Hippocampal formation (tissue), 2 donors: ENCODE data around the gene ODF2.
"Not testable (repeated sequence)": the region's sequence is repeated elsewhere in the genome, so short reads cannot be mapped to it uniquely, and the experiment has no call there.

Experiments
- DNase-seq, 2 donors: peaks; one replicate each; lab custom pipeline; 2025; lab: John Stamatoyannopoulos, UW

Gene ODF2

DNA sequence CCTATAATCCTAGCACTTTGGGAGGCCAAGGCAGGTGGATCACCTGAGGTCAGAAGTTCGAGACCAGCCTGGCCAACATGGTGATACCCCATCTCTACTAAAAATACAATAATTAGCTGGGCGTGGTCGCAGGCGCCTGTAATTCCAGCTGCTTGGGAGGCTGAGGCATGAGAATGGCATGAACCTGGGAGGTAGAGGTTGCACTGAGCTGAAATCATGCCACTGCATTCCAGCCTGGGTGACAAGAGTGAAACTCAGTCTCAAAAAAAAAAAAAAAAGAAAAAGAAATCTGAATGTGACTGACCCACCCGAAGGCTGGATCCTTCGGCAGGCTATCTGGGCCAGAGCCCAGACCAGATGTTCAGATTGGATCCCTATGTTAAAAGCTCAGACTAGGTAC, 32.5 kb upstream of the ODF2 start:
- not testable (repeated sequence) for DNase-seq

DNA sequence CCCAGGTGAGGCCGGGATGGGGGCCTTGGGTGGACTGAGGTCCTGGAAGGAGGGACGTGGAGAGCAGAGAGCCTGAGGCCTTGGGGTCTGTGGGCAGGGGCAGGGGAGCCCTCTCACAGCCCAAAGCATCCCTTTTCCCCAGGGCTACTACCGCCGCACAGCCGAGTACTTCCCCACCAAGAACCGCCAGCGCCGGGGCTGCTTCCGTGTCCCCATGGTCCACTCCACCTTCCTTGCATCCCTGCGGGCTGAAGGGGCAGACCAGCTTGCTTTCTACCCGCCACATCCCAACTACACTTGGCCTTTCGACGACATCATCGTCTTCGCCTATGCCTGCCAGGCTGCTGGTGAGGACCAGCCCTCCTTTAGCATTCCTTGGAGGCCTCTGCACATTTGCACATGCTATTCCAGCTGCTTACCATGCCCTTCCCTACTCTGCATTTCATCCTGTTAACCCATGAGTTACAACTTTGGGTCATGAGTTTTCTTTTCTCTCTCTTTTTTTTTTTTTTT, 31.5 kb upstream of the ODF2 start:
- DNase-seq, result no peak

DNA sequence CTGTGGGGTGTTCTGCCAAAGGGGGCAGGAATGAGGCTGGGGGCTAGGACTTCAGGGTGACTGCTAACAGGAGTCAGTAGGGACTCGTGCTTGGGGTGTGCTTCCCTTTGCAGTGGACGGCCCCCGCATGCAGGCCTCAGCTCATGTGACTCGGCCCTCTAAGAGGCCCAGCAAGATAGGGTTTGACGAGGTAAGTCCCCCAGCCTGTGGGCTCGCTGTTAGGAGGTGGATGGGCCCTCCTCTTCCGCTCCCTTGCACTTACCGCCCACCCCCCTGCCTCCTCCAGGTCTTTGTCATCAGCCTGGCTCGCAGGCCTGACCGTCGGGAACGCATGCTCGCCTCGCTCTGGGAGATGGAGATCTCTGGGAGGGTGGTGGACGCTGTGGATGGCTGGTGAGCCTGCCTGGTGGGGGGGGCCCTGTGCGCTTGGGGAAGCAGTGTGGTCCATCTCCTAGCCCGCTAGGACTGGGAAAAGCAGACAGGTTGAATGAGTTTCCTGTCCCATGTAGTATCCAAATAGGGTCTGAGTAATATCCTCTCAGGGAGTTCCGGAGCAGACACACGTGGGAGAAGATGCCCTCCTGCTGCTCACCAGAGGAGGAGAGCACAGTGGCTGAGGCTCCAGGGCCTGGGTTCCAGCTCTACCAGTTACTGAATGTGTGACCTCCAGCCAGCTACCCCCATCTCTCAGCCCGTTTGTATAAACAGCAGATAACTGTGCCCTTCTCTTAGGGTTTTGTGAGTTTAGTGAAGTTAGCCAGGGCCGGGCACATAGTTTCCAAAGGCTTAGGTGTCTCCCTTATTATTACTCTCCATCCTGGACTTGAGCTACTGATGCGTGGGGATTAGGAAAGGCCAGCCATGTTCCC, 26.9 kb upstream of the ODF2 start:
- no peak for DNase-seq

DNA sequence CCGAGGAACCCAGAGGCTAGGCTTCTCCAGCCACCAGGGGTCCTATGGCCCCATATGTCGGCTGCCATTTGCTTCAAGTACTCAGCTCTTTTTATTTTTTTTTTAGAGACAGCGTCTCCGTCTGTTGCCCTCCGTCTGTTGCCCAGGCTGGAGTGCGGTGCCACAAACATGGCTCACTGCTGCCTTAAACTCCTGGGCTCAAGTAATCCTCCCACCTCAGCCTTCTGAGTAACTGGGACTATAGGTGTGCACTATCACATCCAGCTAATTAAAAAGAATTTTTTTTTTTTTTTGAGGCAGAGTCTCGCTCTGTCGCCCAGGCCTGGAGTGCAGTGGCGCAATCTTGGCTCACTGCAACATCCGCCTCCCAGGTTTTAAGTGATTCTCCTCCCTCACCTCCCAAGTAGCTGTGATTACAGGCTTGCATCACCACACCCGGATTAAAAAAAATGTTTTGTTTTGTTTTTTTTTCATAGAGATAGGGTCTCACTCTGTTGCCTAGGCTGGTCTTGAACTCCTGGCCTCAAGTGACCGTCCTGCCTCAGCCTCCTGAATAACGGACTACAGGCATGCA, 26.2 kb upstream of the ODF2 start:
- DNase-seq, result no peak

DNA sequence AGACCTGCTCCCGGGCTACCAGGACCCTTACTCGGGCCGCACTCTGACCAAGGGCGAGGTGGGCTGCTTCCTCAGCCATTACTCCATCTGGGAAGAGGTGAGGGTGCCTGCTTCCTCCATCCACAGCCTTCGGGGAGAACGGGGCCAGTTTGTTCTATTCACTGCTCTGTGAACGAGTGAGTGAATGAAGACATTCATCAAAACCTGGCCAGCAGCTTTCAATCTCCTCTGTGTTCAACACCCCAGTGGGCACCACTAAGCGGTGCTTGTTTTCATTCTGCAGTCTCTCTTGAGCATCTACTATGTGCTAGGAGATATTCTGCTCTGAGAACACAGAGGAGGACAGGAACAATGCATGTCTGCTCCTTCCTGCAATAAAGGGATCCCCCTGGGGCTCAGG, 24.6 kb upstream of the ODF2 start:
- no peak for DNase-seq

DNA sequence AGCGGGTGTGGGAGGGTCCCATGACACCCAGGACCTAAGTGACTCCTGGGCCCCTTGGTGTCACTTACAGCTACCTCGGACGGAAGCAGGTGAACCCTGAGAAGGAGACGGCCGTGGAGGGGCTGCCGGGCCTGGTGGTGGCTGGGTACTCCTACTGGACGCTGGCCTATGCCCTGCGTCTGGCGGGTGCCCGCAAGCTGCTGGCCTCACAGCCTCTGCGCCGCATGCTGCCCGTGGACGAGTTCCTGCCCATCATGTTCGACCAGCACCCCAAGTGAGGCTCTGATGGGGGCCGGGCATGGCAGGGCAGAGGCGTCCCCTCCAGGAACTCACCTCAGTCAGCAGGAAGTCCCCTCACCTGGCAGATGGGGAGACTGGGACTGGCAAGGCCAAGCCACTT, 21.5 kb upstream of the ODF2 start:
- no peak for DNase-seq

DNA sequence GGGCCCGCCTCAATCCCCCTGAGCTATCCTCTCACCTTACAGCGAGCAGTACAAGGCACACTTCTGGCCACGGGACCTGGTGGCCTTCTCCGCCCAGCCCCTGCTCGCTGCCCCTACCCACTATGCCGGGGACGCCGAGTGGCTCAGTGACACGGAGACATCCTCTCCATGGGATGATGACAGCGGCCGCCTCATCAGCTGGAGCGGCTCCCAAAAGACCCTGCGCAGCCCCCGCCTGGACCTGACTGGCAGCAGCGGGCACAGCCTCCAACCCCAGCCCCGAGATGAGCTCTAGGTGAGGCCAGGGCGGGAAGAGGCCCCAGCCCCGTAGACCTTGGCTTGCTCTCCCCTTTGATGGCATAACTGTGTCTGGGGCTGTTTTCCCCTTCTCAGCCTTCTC, 20.2 kb upstream of the ODF2 start:
- DNase-seq, result no peak

DNA sequence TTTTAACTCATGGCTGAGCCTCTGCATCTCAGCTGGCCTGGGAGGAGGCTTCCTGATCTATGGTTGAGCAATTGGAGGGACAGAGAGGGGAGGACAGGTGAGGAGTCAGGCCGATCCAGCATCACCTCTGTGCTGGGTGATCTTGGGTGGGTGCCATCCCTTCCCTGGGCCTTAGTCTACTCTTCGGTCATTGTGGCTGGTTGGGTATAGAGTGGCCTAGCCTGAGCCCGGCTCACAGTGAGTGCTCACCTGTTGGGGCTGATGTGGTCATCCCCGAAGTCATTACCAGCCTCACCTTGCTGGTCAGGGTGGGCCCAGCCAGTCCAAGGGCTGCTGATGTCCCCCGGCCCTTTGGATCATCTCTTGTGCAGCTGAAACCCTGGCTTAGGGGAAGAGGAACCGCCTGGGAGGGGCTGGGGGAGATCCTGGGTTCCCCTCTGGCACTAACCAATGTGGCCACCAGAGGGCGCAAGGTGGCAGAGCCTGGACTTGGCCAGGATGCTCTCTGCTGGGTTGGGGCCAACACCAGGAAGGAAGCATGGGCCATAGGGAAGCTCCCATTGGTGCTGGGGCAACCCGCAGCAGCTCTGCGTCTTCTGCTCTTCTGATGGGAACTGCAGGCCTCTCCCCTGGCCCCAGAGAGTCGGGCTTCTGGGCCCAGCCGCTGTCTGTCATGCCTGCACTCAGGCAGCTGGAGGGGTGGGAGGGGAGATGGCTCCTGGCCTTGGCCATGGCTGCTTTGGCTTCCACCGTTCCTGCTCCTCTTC, 17.3 kb upstream of the ODF2 start:
- DNase-seq, result peak; percentile 11 to 73

DNA sequence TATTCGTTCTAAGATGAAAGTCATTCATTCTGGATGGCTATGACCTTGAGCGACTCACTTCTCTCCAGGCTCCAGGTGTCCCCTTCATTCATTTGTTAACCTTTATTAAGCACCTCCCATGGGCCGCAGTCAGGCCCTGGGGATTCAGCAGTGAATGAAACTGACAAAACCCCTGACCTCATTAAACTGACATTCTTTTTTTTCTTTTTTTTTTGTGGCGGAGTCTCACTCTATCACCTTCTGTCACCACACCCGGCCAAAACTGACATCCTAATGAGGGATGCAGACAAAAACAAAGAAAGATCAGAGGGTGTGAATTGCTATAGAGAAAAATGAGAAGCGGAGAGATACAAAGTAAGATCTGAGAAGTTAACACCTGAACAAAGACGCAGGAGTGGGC, 16.5 kb upstream of the ODF2 start:
- DNase-seq, result no peak

DNA sequence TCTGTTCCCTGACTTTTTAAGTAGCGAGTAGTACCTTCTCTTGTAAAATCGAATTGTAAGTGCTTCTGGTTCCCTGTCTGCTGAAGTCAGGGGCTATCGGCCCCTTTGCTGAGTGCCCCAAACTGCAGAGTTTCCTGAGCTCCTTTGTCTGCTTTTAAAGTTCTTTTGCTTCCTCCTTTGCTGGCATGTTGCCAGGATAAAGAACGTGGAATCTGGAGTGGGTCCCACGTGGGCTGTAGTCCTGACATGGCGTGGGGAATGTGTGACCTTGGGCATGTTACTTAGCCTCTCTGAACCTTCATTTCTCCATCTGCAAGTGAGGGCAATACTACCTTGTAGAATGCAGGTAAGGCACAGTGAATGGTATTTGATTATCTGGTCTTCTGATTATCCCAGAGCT, 13.7 kb upstream of the ODF2 start:
- no peak for DNase-seq

DNA sequence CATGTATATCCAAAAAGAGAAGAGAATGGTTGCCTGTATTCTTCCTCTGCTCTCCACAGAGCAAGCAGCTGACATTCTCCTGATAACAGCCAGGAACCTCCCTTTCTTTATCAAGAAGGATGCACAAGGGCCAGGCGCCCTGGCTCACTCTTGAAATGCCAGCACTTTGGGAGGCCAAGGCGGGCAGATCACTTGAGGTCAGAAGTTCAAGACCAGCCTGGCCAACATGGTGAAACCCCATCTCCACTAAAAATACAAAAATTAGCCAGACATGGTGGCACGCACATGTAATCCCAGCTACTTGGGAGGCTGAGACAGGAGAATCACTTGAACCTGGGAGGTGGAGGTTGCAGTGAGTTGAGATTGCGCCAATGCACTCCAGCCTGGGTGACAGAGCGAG, 9.3 kb upstream of the ODF2 start:
- DNase-seq, result not testable (repeated sequence)

DNA sequence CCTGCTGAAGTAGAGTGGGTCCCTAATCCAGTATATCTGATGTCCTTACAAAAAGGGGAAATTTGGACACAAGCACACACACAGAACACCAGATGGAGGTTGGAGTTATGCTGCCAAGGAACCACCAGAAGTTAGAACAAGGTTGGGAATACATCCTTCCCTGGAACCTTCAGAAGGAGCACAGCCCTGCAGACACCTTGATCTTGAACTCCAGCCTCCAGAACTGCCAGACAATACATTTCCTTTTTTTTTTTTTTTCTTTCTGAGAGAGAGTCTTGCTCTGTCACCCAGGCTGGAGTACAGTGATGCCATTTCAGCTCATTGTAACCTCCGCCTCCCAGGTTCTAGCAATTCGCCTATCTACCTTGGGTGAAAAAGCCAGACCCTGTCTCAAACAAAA, 7.1 kb upstream of the ODF2 start:
- DNase-seq, result no peak

DNA sequence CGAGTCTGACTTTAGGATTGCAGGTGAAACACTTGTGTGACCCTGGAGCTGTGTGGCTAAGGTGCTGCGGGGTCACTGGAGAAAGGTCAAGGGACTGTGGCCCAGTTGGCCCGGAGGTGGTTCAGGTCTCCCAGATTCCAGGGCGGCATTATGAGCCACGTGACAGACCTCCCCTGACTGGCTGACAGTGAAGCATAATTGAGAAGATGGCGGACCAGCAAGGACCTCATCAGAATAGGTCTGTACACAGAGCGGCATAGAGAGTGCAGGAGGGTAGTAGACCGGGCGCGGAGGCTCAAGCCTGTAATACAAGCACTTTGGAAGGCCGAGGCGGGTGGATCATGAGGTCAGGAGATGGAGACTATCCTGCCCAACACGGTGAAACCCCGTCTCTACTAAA, 815 bp upstream of the ODF2 start:
- DNase-seq, result no peak

DNA sequence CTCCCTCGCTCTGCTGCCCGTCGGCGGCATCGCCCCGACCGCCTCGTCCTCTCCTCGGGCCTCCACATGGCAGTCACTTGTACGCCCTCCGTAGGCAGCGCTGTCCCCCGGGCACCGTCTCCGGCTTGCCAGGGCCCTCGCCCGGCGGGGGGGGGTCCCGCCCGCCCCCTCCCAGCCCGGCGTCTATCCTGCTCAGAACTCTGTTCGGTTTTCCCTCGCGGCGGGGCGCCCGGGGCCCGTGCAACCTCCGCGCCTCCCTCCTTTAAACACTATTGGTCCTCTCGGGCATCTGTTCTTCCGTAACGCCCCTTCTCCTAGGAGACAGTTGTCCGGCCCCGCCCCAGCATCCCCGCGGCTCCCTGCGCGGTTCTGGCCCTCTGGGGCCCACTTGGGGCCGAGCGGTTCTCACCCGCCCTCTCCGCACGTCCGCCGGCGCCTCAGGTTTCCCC, 831 bp downstream of the ODF2 start:
- peak; percentile 53 to 54 for DNase-seq

DNA sequence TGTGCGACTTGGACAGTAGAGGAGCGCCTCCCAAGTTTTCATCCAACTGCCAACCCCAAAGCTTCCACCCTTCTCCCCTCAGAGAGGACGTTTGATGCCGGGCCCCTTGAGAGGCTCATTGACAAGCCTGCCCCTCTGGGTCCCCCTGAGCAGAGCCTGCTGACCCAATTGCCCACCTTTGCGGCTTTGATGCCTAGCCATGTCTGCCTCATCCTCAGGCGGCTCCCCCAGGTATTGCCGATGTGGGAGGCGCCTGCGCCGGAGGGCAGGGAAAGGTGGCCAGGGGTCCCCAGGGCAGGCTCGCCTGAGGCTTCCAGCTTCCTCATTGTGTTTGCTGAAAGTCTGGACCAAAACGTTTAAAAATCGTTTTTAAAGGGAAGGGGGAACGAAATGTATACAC, 1.4 kb downstream of the ODF2 start:
- DNase-seq, result no peak

DNA sequence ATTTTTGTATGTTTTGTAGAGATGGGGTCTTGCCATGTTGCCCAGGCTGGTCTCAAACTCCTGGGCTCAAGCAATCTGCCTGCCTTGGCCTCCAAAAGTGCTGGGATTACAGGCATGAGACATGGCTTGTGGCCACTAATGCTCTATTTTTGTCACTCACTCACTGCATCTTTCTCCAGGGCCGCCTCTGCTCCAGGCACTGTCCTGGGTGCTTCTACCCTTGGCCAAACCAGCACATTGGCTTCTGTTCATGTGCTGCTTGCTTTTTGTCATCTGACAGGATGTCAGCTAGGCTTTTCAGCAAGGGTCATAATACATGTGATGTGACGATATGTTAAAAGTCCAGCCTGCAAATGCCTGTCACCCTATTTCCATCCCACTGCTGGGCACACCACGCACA, 3.2 kb downstream of the ODF2 start:
- DNase-seq, result no peak

DNA sequence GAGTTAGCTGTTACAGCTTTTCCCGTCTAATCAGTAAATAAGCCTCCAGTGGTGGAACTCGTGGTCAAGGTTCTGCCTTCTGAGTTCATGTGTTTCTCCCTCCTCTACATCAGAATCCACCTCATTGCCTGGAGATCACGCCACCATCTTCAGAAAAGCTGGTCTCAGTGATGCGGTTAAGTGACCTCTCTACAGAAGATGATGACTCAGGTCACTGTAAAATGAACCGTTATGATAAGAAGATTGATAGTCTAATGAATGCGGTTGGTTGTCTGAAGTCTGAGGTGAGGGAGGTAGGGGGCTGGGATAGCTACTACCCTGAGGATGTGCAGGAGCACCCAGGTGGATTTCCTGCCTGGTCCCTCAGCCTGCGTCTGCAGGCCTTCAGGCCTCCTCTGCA, 13.3 kb downstream of the ODF2 start:
- DNase-seq, result no peak

DNA sequence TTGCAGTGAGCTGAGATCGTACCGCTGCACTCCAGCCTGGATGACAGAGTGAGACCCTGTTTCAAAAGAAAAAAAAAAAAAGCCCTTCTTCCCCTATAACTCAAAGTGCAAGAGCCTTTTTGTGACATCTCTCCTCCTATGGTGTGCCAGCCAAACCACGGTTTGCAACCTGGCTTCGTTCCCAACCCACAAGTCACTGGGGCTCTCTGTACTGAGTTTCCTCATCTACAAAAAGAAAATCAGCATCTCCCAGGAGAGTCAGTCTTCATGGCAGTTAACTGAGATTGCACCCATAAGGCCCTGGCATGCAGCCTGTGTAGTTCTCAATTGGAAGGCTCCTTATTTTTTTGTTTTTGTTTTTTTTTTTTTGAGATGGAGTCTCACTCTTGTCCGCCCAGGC, 14.8 kb downstream of the ODF2 start:
- no peak for DNase-seq

DNA sequence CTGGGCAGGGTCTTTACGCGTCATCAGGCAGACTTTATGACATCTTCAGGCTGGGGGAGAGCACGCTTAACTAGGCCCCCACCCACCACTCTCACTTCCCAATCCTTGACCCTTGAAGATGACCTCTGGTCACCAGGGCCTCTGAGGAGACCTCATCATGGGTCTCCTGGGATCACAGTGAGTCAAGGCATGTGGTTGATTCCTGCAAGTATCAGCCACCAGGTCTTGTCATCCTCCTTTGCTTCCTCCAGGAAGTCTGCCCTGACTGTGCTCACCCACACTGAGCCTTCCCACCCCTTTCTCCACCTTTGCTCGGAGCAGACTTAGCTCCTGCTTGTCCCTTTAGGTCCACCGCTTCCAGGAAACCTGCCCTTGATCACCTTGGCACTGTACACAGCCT, 17.3 kb downstream of the ODF2 start:
- no peak for DNase-seq

DNA sequence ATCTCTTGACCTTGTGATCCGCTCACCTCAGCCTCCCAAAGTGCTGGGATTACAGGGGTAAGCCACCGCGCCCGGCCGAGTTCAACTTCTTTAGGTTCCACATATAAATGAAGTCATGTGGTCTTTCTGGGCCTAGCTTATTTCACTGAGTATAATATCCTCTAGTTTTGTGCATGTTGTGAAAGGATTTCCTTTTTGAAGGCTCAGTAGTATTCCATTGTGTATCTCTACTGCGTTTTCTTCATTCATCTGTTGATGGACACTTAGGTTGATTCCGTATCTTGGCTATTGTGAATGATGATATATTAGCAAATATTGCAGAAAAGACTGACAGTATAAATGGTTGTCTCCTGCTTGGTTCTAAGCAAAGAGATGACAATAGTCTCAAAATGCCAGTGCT, 20.1 kb downstream of the ODF2 start:
- no peak for DNase-seq

DNA sequence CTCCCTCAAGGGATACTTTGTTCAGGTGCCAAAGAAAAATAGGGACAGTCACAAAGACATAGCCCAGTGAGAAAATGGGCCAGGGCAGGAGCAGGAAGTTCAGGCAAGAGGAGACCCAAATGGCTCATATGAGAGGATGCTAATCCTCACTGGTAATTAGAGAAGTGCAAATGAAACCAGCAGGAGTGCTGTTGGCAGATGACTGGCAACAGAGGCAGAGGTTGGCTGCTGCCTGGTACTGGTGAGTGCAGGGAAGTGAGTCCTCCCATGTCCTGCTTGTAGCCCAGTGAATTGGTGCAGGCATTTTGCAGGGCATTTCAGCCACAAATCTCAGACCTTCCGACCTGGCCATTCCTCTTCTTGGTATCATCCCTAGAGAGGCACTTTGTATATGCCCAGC, 23.5 kb downstream of the ODF2 start:
- DNase-seq, result no peak

DNA sequence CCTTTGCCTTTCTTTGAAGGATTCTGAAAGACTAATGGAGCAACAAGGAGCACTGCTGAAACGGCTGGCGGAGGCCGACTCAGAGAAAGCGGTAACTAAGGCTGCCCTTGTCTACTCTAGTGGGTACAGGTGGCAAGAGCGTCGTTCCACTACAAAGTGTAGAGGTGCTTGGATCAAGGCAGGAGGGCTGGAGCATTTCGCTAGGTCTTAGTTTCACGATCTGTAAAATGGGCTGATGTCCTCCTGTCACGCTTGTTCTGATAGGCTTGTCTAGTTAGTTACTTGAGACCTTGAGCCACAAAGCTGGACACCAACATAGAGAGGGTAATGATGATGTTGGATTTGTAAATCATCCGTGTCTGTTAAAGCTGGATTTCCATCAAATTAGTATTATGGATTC, 25.8 kb downstream of the ODF2 start:
- no peak for DNase-seq

DNA sequence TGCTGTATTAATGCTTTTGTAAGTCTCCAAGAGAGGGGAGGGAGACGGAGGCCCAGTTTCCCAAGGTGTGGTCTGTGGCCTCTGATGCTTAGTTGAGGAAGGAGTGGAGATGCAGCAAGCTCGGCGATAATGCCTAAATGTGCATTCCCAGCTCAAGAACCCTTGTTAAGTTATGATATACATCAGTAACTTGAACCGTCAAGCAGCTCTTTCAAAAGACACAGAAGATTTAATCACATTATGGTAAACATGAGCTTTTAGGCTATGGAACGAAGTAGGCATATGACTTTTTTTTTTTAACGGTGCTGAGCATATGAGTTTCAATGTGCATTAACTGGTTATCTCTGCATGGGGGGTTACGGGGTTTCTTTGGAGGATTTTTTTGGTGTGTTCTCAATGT, 26.4 kb downstream of the ODF2 start:
- no peak for DNase-seq
